Natural killer cell treated with Interleukin-12 subunit alpha and Interleukin-12 subunit beta and Interleukin-15 and Interleukin-18, amount 100 ng/mL, for 72 hours (primary cell): ENCODE measurements around the gene INSYN2B. TPM values are rescaled to one million over a fixed set of nuclear protein-coding genes. Genes with fewer than 3 reads are reported as not detected.

Experiments
- ATAC-seq, 2 donors: fragments of 150-1000 bp; cut with Tn5 transposase in 1 of 2; sonication (Bioruptor Pico), chemical (Tn5 transposase) in 1 of 2; 2 replicates each; pipeline ENCODE4 v1.10.0; 2021
- DNase-seq: peaks from one replicate; pipeline ENCODE4 v3.0.0; 2022; ENCODE audit warnings: low spot score
- H3K27ac Mint-ChIP-seq, 2 donors: 1 replicate in 1 of 2; 2 replicates in 1 of 2; pipeline ENCODE4 v1.8.0; 2022; ENCODE audit warnings: mixed read lengths in 2 of 2, mild to moderate bottlenecking in 1 of 2, moderate library complexity in 1 of 2
- H3K27me3 Mint-ChIP-seq, 2 donors: 1 replicate in 1 of 2; 2 replicates in 1 of 2; pipeline ENCODE4 v1.8.0; 2022; ENCODE audit warnings: mixed read lengths in 2 of 2
- H3K36me3 Mint-ChIP-seq: one replicate; pipeline ENCODE4 v1.8.0; 2022; ENCODE audit warnings: mixed read lengths
- H3K4me1 Mint-ChIP-seq, 2 donors: 1 replicate in 1 of 2; 2 replicates in 1 of 2; pipeline ENCODE4 v1.8.0; 2022; ENCODE audit warnings: low read depth in 2 of 2, mixed read lengths in 2 of 2, mild to moderate bottlenecking in 1 of 2
- H3K4me3 Mint-ChIP-seq: one replicate; pipeline ENCODE4 v1.8.0; 2022; ENCODE audit warnings: mixed read lengths
- H3K9me3 Mint-ChIP-seq: 2 replicates; pipeline ENCODE4 v1.8.0; 2022; ENCODE audit warnings: mixed read lengths
- total RNA-seq, 2 donors: library from RNA; stranded (reverse); gene quantifications; one replicate each; pipeline ENCODE4 v1.2.3, GENCODE V29; 2022

INSYN2B gene
- total RNA-seq, 2 donors from 2014 or later: not detected

GRCh38 chr5:169864483-169864882 lies 115.8 kb downstream of the INSYN2B start:
- DNase-seq: no peak
- Mint-ChIP-seq H3K27me3 (no peaks in the 10 kb centered on the region), H3K4me1 (peaks cover 42 to 46% of the 10 kb centered on the region in 2 donors), H3K4me3 (no peak overlapping the region), H3K27ac (no peak overlapping the region), H3K9me3 (no peaks in the 10 kb centered on the region), H3K36me3 (peaks cover 7% of the 10 kb centered on the region)
- no peak for ATAC-seq

- no peak for ATAC-seq
- Mint-ChIP-seq H3K27ac (peak overlapping the region in 1 of 2 donors; percentile 38), H3K27me3 (no peaks in the 10 kb centered on the region), H3K4me1 (peaks cover 46% of the 10 kb centered on the region in 2 donors), H3K4me3 (no peak overlapping the region), H3K9me3 (no peaks in the 10 kb centered on the region), H3K36me3 (no peaks in the 10 kb centered on the region)
- no peak for DNase-seq
Measured at GRCh38 chr5:169862391-169862811, 117.9 kb downstream of the INSYN2B start.

GRCh38 chr5:169861934-169862333 lies 118.4 kb downstream of the INSYN2B start:
- Mint-ChIP-seq H3K27ac (peak overlapping the region in 1 of 2 donors; percentile 38), H3K4me3 (no peak overlapping the region), H3K27me3 (no peaks in the 10 kb centered on the region), H3K4me1 (peaks cover 48 to 49% of the 10 kb centered on the region in 2 donors), H3K9me3 (no peaks in the 10 kb centered on the region), H3K36me3 (no peaks in the 10 kb centered on the region)
- ATAC-seq (no peak), DNase-seq (no peak)

GRCh38 chr5:169861433-169861832 lies 118.9 kb downstream of the INSYN2B start:
- no peaks in the 10 kb centered on the region for H3K9me3 Mint-ChIP-seq
- peaks cover 45 to 49% of the 10 kb centered on the region in 2 donors for H3K4me1 Mint-ChIP-seq
- no peak overlapping the region for H3K4me3 Mint-ChIP-seq
- H3K36me3 Mint-ChIP-seq: no peaks in the 10 kb centered on the region
- ATAC-seq (no peak), DNase-seq (no peak)
- peak overlapping the region in 1 of 2 donors; percentile 38 for H3K27ac Mint-ChIP-seq
- no peaks in the 10 kb centered on the region for H3K27me3 Mint-ChIP-seq

- ATAC-seq (peak in 1 of 2 donors; percentile 60), DNase-seq (no peak)
- H3K9me3 Mint-ChIP-seq: no peaks in the 10 kb centered on the region
- H3K27ac Mint-ChIP-seq: peak overlapping the region; percentile 31 to 57
- H3K36me3 Mint-ChIP-seq: peaks cover 2% of the 10 kb centered on the region
- no peaks in the 10 kb centered on the region for H3K27me3 Mint-ChIP-seq
- no peak overlapping the region for H3K4me3 Mint-ChIP-seq
- H3K4me1 Mint-ChIP-seq: peaks cover 44 to 47% of the 10 kb centered on the region in 2 donors
Measured at GRCh38 chr5:169860585-169860984, 119.7 kb downstream of the INSYN2B start.

GRCh38 chr5:169856571-169856970 lies 123.7 kb downstream of the INSYN2B start:
- H3K4me3 Mint-ChIP-seq: no peak overlapping the region
- ATAC-seq: peak in 1 of 2 donors; percentile 61
- no peak overlapping the region for H3K27ac Mint-ChIP-seq
- no peak for DNase-seq
- no peaks in the 10 kb centered on the region for H3K27me3 Mint-ChIP-seq
- H3K4me1 Mint-ChIP-seq: peaks cover 45 to 47% of the 10 kb centered on the region in 2 donors
- H3K36me3 Mint-ChIP-seq: peaks cover 22% of the 10 kb centered on the region
- peaks cover under 1% of the 10 kb centered on the region for H3K9me3 Mint-ChIP-seq

- no peak for DNase-seq
- no peak overlapping the region for H3K27ac Mint-ChIP-seq
- no peak overlapping the region for H3K4me3 Mint-ChIP-seq
- peaks cover 56% of the 10 kb centered on the region for H3K36me3 Mint-ChIP-seq
- no peak for ATAC-seq
- peaks cover 7% of the 10 kb centered on the region for H3K9me3 Mint-ChIP-seq
- H3K4me1 Mint-ChIP-seq: peaks cover 14 to 28% of the 10 kb centered on the region in 2 donors
- no peaks in the 10 kb centered on the region for H3K27me3 Mint-ChIP-seq
Measured at GRCh38 chr5:169851321-169851850, 128.9 kb downstream of the INSYN2B start.

GRCh38 chr5:169850409-169850808 lies 129.9 kb downstream of the INSYN2B start:
- ATAC-seq: no peak
- peaks cover 51% of the 10 kb centered on the region for H3K36me3 Mint-ChIP-seq
- H3K27me3 Mint-ChIP-seq: no peaks in the 10 kb centered on the region
- peaks cover 8 to 25% of the 10 kb centered on the region in 2 donors for H3K4me1 Mint-ChIP-seq
- H3K27ac Mint-ChIP-seq: no peak overlapping the region
- H3K9me3 Mint-ChIP-seq: peaks cover 7% of the 10 kb centered on the region
- H3K4me3 Mint-ChIP-seq: no peak overlapping the region
- DNase-seq: no peak

GRCh38 chr5:169848792-169849191 lies 131.5 kb downstream of the INSYN2B start:
- peaks cover 13 to 32% of the 10 kb centered on the region in 2 donors for H3K4me1 Mint-ChIP-seq
- H3K27ac Mint-ChIP-seq: no peak overlapping the region
- ATAC-seq: no peak
- H3K27me3 Mint-ChIP-seq: no peaks in the 10 kb centered on the region
- DNase-seq: no peak
- H3K9me3 Mint-ChIP-seq: peaks cover 7% of the 10 kb centered on the region
- peaks cover 49% of the 10 kb centered on the region for H3K36me3 Mint-ChIP-seq
- no peak overlapping the region for H3K4me3 Mint-ChIP-seq

GRCh38 chr5:169848271-169848670 lies 132.0 kb downstream of the INSYN2B start:
- H3K9me3 Mint-ChIP-seq: peaks cover 7% of the 10 kb centered on the region
- DNase-seq (no peak), ATAC-seq (no peak)
- H3K36me3 Mint-ChIP-seq: peaks cover 48% of the 10 kb centered on the region
- H3K27ac Mint-ChIP-seq: no peak overlapping the region
- H3K4me3 Mint-ChIP-seq: no peak overlapping the region
- peaks cover 13 to 30% of the 10 kb centered on the region in 2 donors for H3K4me1 Mint-ChIP-seq
- H3K27me3 Mint-ChIP-seq: no peaks in the 10 kb centered on the region

- ATAC-seq (no peak), DNase-seq (no peak)
- H3K4me1 Mint-ChIP-seq: peaks cover 13 to 28% of the 10 kb centered on the region in 2 donors
- H3K9me3 Mint-ChIP-seq: peaks cover 7% of the 10 kb centered on the region
- H3K27ac Mint-ChIP-seq: no peak overlapping the region
- H3K4me3 Mint-ChIP-seq: no peak overlapping the region
- no peaks in the 10 kb centered on the region for H3K27me3 Mint-ChIP-seq
- H3K36me3 Mint-ChIP-seq: peaks cover 47% of the 10 kb centered on the region
Measured at GRCh38 chr5:169847519-169847918, 132.8 kb downstream of the INSYN2B start.

- peaks cover 17 to 29% of the 10 kb centered on the region in 2 donors for H3K4me1 Mint-ChIP-seq
- H3K27me3 Mint-ChIP-seq: no peaks in the 10 kb centered on the region
- DNase-seq (no peak), ATAC-seq (no peak)
- H3K36me3 Mint-ChIP-seq: peaks cover 37% of the 10 kb centered on the region
- H3K27ac Mint-ChIP-seq: no peak overlapping the region
- no peak overlapping the region for H3K4me3 Mint-ChIP-seq
- H3K9me3 Mint-ChIP-seq: no peaks in the 10 kb centered on the region
Measured at GRCh38 chr5:169842699-169843098, 137.6 kb downstream of the INSYN2B start.

GRCh38 chr5:169840405-169840804 lies 139.9 kb downstream of the INSYN2B start:
- peaks cover 32% of the 10 kb centered on the region for H3K36me3 Mint-ChIP-seq
- no peak overlapping the region for H3K27ac Mint-ChIP-seq
- H3K4me1 Mint-ChIP-seq: peaks cover 21 to 27% of the 10 kb centered on the region in 2 donors
- H3K4me3 Mint-ChIP-seq: no peak overlapping the region
- no peaks in the 10 kb centered on the region for H3K9me3 Mint-ChIP-seq
- no peaks in the 10 kb centered on the region for H3K27me3 Mint-ChIP-seq
- DNase-seq: no peak
- no peak for ATAC-seq

- peaks cover 19 to 22% of the 10 kb centered on the region in 2 donors for H3K4me1 Mint-ChIP-seq
- no peaks in the 10 kb centered on the region for H3K27me3 Mint-ChIP-seq
- no peaks in the 10 kb centered on the region for H3K9me3 Mint-ChIP-seq
- H3K4me3 Mint-ChIP-seq: peak overlapping the region; percentile 29
- H3K36me3 Mint-ChIP-seq: peaks cover 38% of the 10 kb centered on the region
- peak in 1 of 2 donors; percentile 83 for ATAC-seq
- no peak for DNase-seq
- peak overlapping the region; percentile 7 for H3K27ac Mint-ChIP-seq
Measured at GRCh38 chr5:169838688-169839087, 141.6 kb downstream of the INSYN2B start.

GRCh38 chr5:169837686-169838085 lies 142.6 kb downstream of the INSYN2B start:
- peaks cover 26 to 28% of the 10 kb centered on the region in 2 donors for H3K4me1 Mint-ChIP-seq
- H3K4me3 Mint-ChIP-seq: no peak overlapping the region
- H3K9me3 Mint-ChIP-seq: no peaks in the 10 kb centered on the region
- ATAC-seq (no peak), DNase-seq (no peak)
- H3K27me3 Mint-ChIP-seq: no peaks in the 10 kb centered on the region
- peak overlapping the region; percentile 7 for H3K27ac Mint-ChIP-seq
- H3K36me3 Mint-ChIP-seq: peaks cover 34% of the 10 kb centered on the region
